C4-2B (cell line): Measurements from ENCODE around the gene MARK1.

ENCODE experiments used
- H3K27ac ChIP-seq: fragments of 450-650 bp; 2 replicates; pipeline ENCODE4 v1.5.1; 2017
- CTCF ChIP-seq: fragments of 450-650 bp; conservative IDR thresholded peaks from 2 replicates; pipeline ENCODE4 v1.5.1; 2017; ENCODE audit warnings: mild to moderate bottlenecking
- ZFX ChIP-seq: fragments of 450-650 bp; IDR thresholded peaks from 2 replicates; pipeline ENCODE4 v1.6.1; 2017

The MARK1 gene

GRCh38 chr1:220527908-220528678 lies at the start of gene MARK1:
TSS of gene MARK1 (plus strand) at chr1:220528136. CDS start at chr1:220528823, 687 bp downstream.
- peak within 1 kb of the TSS; percentile 60 for H3K27ac ChIP-seq
- no peak for TF ChIP-seq CTCF
- TF ChIP-seq ZFX = peak; percentile 54

- no peak overlapping the region for H3K27ac ChIP-seq
- TF ChIP-seq ZFX (no peak), CTCF (no peak)
Observed at GRCh38 chr1:220483700-220484099, 44.2 kb upstream of the MARK1 start.

- H3K27ac ChIP-seq = no peak overlapping the region
- TF ChIP-seq CTCF = no peak
- TF ChIP-seq ZFX = no peak
Observed at GRCh38 chr1:220484135-220484534, 43.8 kb upstream of the MARK1 start.

- no peak overlapping the region for H3K27ac ChIP-seq
- TF ChIP-seq ZFX = no peak
- TF ChIP-seq CTCF = peak; percentile 9
Observed at GRCh38 chr1:220485131-220485530, 42.8 kb upstream of the MARK1 start.

GRCh38 chr1:220485791-220486190 lies 42.1 kb upstream of the MARK1 start:
- no peak for TF ChIP-seq ZFX
- H3K27ac ChIP-seq = no peak overlapping the region

- H3K27ac ChIP-seq = no peak overlapping the region
Observed at GRCh38 chr1:220487297-220487820, 40.6 kb upstream of the MARK1 start.

GRCh38 chr1:220491891-220492290 lies 36.0 kb upstream of the MARK1 start:
- no peak overlapping the region for H3K27ac ChIP-seq
- TF ChIP-seq CTCF (no peak), ZFX (no peak)

More at GRCh38 chr1:220487297-220487820, 40.6 kb upstream of the MARK1 start:
- no peak for TF ChIP-seq ZFX
- TF ChIP-seq CTCF = no peak
